WTC11 (cell line): ENCODE data around the gene TCP11L2. TPM values are rescaled to one million over a fixed set of nuclear protein-coding genes. Genes with fewer than 3 reads are reported as not detected.

Experiments
- ATAC-seq: fragments of 200-7000 bp; cut with Tn5 transposase; 2 replicates; pipeline ENCODE4 v1.10.0; 2021; ENCODE audit warnings: mild to moderate bottlenecking, moderate library complexity
- CTCF ChIA-PET: fragments of 300-600 bp; sonication (Branson Sonifier 250); formaldehyde crosslinking; loops from one replicate; lab custom pipeline; 2021; ENCODE audit warnings: antibody characterized with exemption; lab: Charles Lee
- POLR2A ChIA-PET: fragments of 350-600 bp; sonication (Branson Sonifier 250); formaldehyde crosslinking; loops from one replicate; lab custom pipeline; 2021; ENCODE audit warnings: antibody characterized with exemption; lab: Charles Lee
- DNase-seq: peaks from one replicate; pipeline ENCODE4 v3.0.0; 2021; ENCODE audit warnings: low spot score
- H3K27ac Mint-ChIP-seq: 2 replicates; pipeline ENCODE4 v1.8.0; 2021; ENCODE audit warnings: mixed read lengths
- H3K27me3 Mint-ChIP-seq: 2 replicates; pipeline ENCODE4 v1.8.0; 2021; ENCODE audit warnings: low read depth, mild to moderate bottlenecking, moderate library complexity, mixed read lengths
- H3K36me3 Mint-ChIP-seq: 2 replicates; pipeline ENCODE4 v1.8.0; 2021; ENCODE audit warnings: mixed read lengths
- H3K4me1 Mint-ChIP-seq: 2 replicates; pipeline ENCODE4 v1.8.0; 2022; ENCODE audit warnings: mixed read lengths
- H3K4me3 Mint-ChIP-seq: 2 replicates; pipeline ENCODE4 v1.8.0; 2021; ENCODE audit warnings: mild to moderate bottlenecking, moderate library complexity, mixed read lengths
- H3K9me3 Mint-ChIP-seq: 2 replicates; pipeline ENCODE4 v1.8.0; 2021; ENCODE audit warnings: mixed read lengths
- ATF1 ChIP-seq: sonication (generic); formaldehyde crosslinking; IDR thresholded peaks from 2 replicates; pipeline ENCODE4 v1.8.1; 2023; ENCODE audit warnings: mild to moderate bottlenecking, moderate library complexity, missing genetic modification reagents
- CDX4 ChIP-seq: fragments of 250-450 bp; sonication (Bioruptor Pico); IDR thresholded peaks from 2 replicates; pipeline ENCODE4 v1.9.0; 2021; ENCODE audit warnings: moderate library complexity, mild to moderate bottlenecking, inconsistent platforms, borderline replicate concordance
- GRHL2 ChIP-seq: fragments of 250-450 bp; sonication (Bioruptor Pico); IDR thresholded peaks from 2 replicates; pipeline ENCODE4 v1.8.0; 2022; ENCODE audit warnings: mild to moderate bottlenecking, moderate library complexity; ENCODE audit not compliant: insufficient replicate concordance, severe bottlenecking
- IRF1 ChIP-seq: sonication (generic); formaldehyde crosslinking; IDR thresholded peaks from 2 replicates; pipeline ENCODE4 v1.8.0; 2023; ENCODE audit warnings: missing genetic modification reagents
- JUN ChIP-seq: sonication (generic); formaldehyde crosslinking; IDR thresholded peaks from 2 replicates; pipeline ENCODE4 v1.8.0; 2023; ENCODE audit warnings: mild to moderate bottlenecking, missing genetic modification reagents
- KAT7 ChIP-seq: sonication (generic); formaldehyde crosslinking; IDR thresholded peaks from 2 replicates; pipeline ENCODE4 v1.8.1; 2023; ENCODE audit warnings: missing genetic modification reagents, mild to moderate bottlenecking, borderline replicate concordance
- NR3C1 ChIP-seq: sonication (generic); formaldehyde crosslinking; conservative IDR thresholded peaks from 2 replicates; pipeline ENCODE4 v1.8.1; 2023; ENCODE audit warnings: low read depth, mild to moderate bottlenecking, missing genetic modification reagents
- OVOL2 ChIP-seq: fragments of 250-450 bp; sonication (Bioruptor Pico); IDR thresholded peaks from 2 replicates; pipeline ENCODE4 v1.9.0; 2021; ENCODE audit warnings: mild to moderate bottlenecking, borderline replicate concordance
- SMAD3 ChIP-seq: sonication (generic); formaldehyde crosslinking; IDR thresholded peaks from 2 replicates; pipeline ENCODE4 v1.8.0; 2022; ENCODE audit warnings: missing genetic modification reagents, mild to moderate bottlenecking, borderline replicate concordance
- SMAD4 ChIP-seq: sonication (generic); formaldehyde crosslinking; IDR thresholded peaks from 2 replicates; pipeline ENCODE4 v1.8.0; 2022; ENCODE audit warnings: mild to moderate bottlenecking, missing genetic modification reagents
- TEAD4 ChIP-seq: sonication (generic); formaldehyde crosslinking; IDR thresholded peaks from 2 replicates; pipeline ENCODE4 v1.8.0; 2022; ENCODE audit warnings: mild to moderate bottlenecking, missing genetic modification reagents
- TP53 ChIP-seq: sonication (generic); formaldehyde crosslinking; IDR thresholded peaks from 2 replicates; pipeline ENCODE4 v1.8.1; 2023; ENCODE audit warnings: mild to moderate bottlenecking, missing genetic modification reagents
- ZBTB21 ChIP-seq: sonication (generic); formaldehyde crosslinking; IDR thresholded peaks from 2 replicates; pipeline ENCODE4 v1.8.1; 2023; ENCODE audit warnings: mild to moderate bottlenecking, missing genetic modification reagents, borderline replicate concordance
- ZNF121 ChIP-seq: sonication (generic); formaldehyde crosslinking; IDR thresholded peaks from 2 replicates; pipeline ENCODE4 v1.8.0; 2023; ENCODE audit warnings: missing genetic modification reagents
- ZNF138 ChIP-seq: sonication (generic); formaldehyde crosslinking; conservative IDR thresholded peaks from 2 replicates; pipeline ENCODE4 v1.8.1; 2022; ENCODE audit warnings: mild to moderate bottlenecking, moderate library complexity, missing genetic modification reagents
- ZNF263 ChIP-seq: sonication (generic); formaldehyde crosslinking; IDR thresholded peaks from 2 replicates; pipeline ENCODE4 v1.8.1; 2022; ENCODE audit warnings: low read depth, mild to moderate bottlenecking, moderate library complexity, missing genetic modification reagents
- ZNF317 ChIP-seq: sonication (generic); formaldehyde crosslinking; IDR thresholded peaks from 2 replicates; pipeline ENCODE4 v1.8.1; 2023; ENCODE audit warnings: low read depth, mild to moderate bottlenecking, moderate library complexity, missing genetic modification reagents, borderline replicate concordance
- total RNA-seq: library from RNA; stranded (reverse); gene quantifications from 3 replicates; pipeline ENCODE4 v1.2.3, GENCODE V29; 2021
- TF ChIP-seq, protein P1 (sequence below): sonication (generic); formaldehyde crosslinking; IDR thresholded peaks from 2 replicates; pipeline ENCODE4 v1.8.1; 2022; ENCODE audit warnings: low read depth, mild to moderate bottlenecking, moderate library complexity, missing genetic modification reagents, borderline replicate concordance
- TF ChIP-seq, protein P2 (sequence below): sonication (generic); formaldehyde crosslinking; IDR thresholded peaks from 2 replicates; pipeline ENCODE4 v1.8.1; 2022; ENCODE audit warnings: missing genetic modification reagents, borderline replicate concordance

The TCP11L2 gene
- total RNA-seq, 1 experiment from 2014 or later, result 12.3 TPM

GRCh38 chr12:106269150-106269771, 33.3 kb upstream of the TCP11L2 start (continued):
- TF ChIP-seq IRF1 (CRISPR knock-in tag) (no peak), KAT7 (no peak)
- TF ChIP-seq, protein P1, sequence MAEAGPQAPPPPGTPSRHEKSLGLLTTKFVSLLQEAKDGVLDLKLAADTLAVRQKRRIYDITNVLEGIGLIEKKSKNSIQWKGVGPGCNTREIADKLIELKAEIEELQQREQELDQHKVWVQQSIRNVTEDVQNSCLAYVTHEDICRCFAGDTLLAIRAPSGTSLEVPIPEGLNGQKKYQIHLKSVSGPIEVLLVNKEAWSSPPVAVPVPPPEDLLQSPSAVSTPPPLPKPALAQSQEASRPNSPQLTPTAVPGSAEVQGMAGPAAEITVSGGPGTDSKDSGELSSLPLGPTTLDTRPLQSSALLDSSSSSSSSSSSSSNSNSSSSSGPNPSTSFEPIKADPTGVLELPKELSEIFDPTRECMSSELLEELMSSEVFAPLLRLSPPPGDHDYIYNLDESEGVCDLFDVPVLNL (CRISPR knock-in tag), result no peak

DNA sequence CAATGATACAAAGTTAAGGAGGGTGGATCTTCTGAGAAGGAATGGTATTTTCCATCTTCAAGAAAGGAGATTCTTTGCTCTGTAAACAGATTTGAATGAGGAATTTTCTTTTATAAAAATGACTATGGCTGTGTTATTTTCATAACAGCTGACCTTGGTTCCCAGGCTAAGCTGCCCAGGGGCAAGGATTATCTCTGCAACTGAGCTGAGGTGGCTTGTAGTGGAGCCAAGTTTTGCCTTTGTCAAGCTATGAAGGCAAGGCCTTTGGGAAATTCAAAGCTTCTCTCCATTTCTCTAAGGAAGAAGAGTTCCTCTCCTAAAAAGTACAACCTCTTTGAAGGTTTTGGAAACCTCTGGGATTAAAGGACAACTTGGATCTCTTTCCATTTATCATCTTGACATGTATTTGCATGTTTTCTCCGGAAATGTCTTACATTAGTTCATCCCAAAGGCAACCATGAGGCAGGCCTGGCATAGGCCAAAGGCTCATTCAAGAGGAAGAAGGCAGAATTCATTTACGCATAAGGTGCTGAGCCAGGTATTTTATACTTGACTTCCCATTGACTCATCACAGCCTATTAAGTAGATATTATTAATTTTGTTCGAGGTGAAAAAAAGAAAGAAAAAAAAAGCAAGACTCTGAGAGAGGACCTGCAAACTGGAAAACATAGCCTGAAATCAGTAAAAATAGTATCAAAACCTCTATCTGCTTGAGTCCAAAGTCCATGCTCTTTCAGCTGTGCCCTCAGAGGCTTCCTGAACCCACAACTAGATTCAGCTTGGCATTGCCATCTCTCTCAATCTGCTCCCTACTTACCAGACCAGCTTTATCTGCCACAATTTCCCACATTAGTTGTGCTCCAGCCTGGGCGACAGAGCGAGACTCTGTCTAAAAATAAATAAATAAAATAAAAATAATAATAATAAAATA, 30.7 kb upstream of the TCP11L2 start:
- Mint-ChIP-seq H3K27me3 (peaks cover 4% of the 10 kb centered on the region; the same call in 1 of the 2 replicates), H3K27ac (no peak overlapping the region), H3K4me3 (no peak overlapping the region), H3K9me3 (no peaks in the 10 kb centered on the region), H3K36me3 (no peaks in the 10 kb centered on the region), H3K4me1 (0 out of 2 replicates have a peak, but pooled peaks cover under 1% of the 10 kb centered on the region)
- ChIA-PET POLR2A (no interaction called here), CTCF (interaction anchor here (0.7 to 2.6 kb wide), 5 partner anchors 8 to 48 kb away, joined by 3 to 9 read pairs (median 5); no protein-coding TSS in a partner anchor)
- DNase-seq, result no peak
- TF ChIP-seq ZBTB21 (CRISPR knock-in tag) (no peak), TEAD4 (CRISPR knock-in tag) (no peak)
- no peak for ATAC-seq

DNA sequence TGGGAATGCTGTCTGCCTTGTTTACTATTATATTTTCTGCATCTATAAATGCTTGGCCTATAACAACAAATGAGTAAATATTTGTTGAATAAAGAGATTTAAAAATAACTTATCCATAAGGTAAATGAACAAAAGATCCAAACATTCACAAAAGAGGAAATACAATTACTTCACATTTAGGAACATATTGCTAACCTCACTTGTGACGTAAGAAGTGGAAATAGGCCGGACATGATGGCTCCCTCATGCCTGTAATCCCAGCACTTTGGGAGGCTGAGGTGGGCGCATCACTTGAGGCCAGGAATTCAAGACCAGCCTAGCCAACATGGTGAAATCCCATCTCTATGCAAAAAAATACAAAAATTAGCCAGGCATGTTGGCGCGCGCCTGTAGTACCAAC, 29.0 kb upstream of the TCP11L2 start:
- CTCF ChIA-PET, result interaction anchor here (2.6 kb wide), 1 partner anchor 9 kb away, joined by 9 read pairs; no protein-coding TSS in a partner anchor
- Mint-ChIP-seq H3K27ac (no peak overlapping the region), H3K9me3 (no peaks in the 10 kb centered on the region), H3K27me3 (peaks cover 4% of the 10 kb centered on the region; the same call in 1 of the 2 replicates), H3K36me3 (no peaks in the 10 kb centered on the region), H3K4me1 (peaks cover 3% of the 10 kb centered on the region; the same call in 1 of the 2 replicates), H3K4me3 (no peak overlapping the region)
- TF ChIP-seq ATF1 (CRISPR knock-in tag) (no peak), NR3C1 (CRISPR knock-in tag) (no peak), ZNF263 (CRISPR knock-in tag) (no peak), CDX4 (no peak), ZNF317 (CRISPR knock-in tag) (no peak), JUN (CRISPR knock-in tag) (no peak), GRHL2 (CRISPR knock-in tag) (no peak), SMAD3 (CRISPR knock-in tag) (no peak), TP53 (CRISPR knock-in tag) (no peak), SMAD4 (CRISPR knock-in tag) (no peak), ZNF138 (CRISPR knock-in tag) (no peak), TEAD4 (CRISPR knock-in tag) (no peak), ZNF121 (CRISPR knock-in tag) (no peak), OVOL2 (no peak)
- TF ChIP-seq, protein P2, sequence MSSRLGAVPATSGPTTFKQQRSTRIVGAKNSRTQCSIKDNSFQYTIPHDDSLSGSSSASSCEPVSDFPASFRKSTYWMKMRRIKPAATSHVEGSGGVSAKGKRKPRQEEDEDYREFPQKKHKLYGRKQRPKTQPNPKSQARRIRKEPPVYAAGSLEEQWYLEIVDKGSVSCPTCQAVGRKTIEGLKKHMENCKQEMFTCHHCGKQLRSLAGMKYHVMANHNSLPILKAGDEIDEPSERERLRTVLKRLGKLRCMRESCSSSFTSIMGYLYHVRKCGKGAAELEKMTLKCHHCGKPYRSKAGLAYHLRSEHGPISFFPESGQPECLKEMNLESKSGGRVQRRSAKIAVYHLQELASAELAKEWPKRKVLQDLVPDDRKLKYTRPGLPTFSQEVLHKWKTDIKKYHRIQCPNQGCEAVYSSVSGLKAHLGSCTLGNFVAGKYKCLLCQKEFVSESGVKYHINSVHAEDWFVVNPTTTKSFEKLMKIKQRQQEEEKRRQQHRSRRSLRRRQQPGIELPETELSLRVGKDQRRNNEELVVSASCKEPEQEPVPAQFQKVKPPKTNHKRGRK (CRISPR knock-in tag), result no peak
- no peak for DNase-seq
- POLR2A ChIA-PET, result no interaction called here
- ATAC-seq, result no peak
